Erythroblast (primary cell): ENCODE data around the gene OR10D3.

ENCODE experiments used
- DNase-seq, 2 experiments: peaks; one replicate each; lab custom pipeline; 2025; lab: John Stamatoyannopoulos, UW
- GATA1 ChIP-seq: IDR thresholded peaks from 2 replicates; pipeline ENCODE4 v1.6.1; 2011; ENCODE audit warnings: low read depth, mild to moderate bottlenecking, control low read depth, low read length, moderate library complexity
- POLR2A ChIP-seq: IDR thresholded peaks from 2 replicates; pipeline ENCODE4 v1.6.1; 2011; ENCODE audit warnings: mild to moderate bottlenecking, low read length

The OR10D3 gene

GRCh38 chr11:124174001-124174583, 9.1 kb upstream of the OR10D3 start:
- peak; percentile 67 to 80 for DNase-seq
- TF ChIP-seq POLR2A (no peak), GATA1 (no peak)

- no peak for DNase-seq
- no peak for TF ChIP-seq GATA1
- TF ChIP-seq POLR2A = no peak
Measured at GRCh38 chr11:124176925-124177715, 6.0 kb upstream of the OR10D3 start.

- TF ChIP-seq GATA1 = no peak
- DNase-seq = no peak
Measured at GRCh38 chr11:124179310-124179709, 3.8 kb upstream of the OR10D3 start.

- DNase-seq = peak; percentile 45 to 61
- TF ChIP-seq GATA1 = no peak
- TF ChIP-seq POLR2A = no peak
Measured at GRCh38 chr11:124190298-124191139, 7.4 kb downstream of the OR10D3 start.

GRCh38 chr11:124193221-124194010, 10.3 kb downstream of the OR10D3 start:
- DNase-seq = no peak
- TF ChIP-seq GATA1 (no peak), POLR2A (no peak)

- no peak for DNase-seq
- TF ChIP-seq POLR2A (no peak), GATA1 (no peak)
Measured at GRCh38 chr11:124194293-124195188, 11.4 kb downstream of the OR10D3 start.

- DNase-seq = peak; percentile 89 to 91
- TF ChIP-seq GATA1 (no peak), POLR2A (no peak)
Measured at GRCh38 chr11:124195189-124195734, 12.1 kb downstream of the OR10D3 start.

GRCh38 chr11:124197999-124198398, 14.9 kb downstream of the OR10D3 start:
- TF ChIP-seq POLR2A (no peak), GATA1 (no peak)
- no peak for DNase-seq

- TF ChIP-seq GATA1 (no peak), POLR2A (no peak)
- DNase-seq = no peak
Measured at GRCh38 chr11:124198897-124199296, 15.8 kb downstream of the OR10D3 start.

- TF ChIP-seq POLR2A = no peak
- no peak for TF ChIP-seq GATA1
- DNase-seq = peak in 1 of 2 experiments; percentile 23
Measured at GRCh38 chr11:124199702-124200101, 16.6 kb downstream of the OR10D3 start.

GRCh38 chr11:124200671-124201070, 17.5 kb downstream of the OR10D3 start:
- no peak for TF ChIP-seq POLR2A
- TF ChIP-seq GATA1 = no peak
- no peak for DNase-seq

GRCh38 chr11:124202951-124203350, 19.8 kb downstream of the OR10D3 start:
- TF ChIP-seq GATA1 = no peak
- no peak for TF ChIP-seq POLR2A
- peak in 1 of 2 experiments; percentile 13 for DNase-seq
